B cell (primary cell): ENCODE measurements around the gene NAV2. TPM values are rescaled to one million over a fixed set of nuclear protein-coding genes. Genes with fewer than 3 reads are reported as not detected.

ENCODE experiments used
- ATAC-seq: fragments of 200-7000 bp; cut with Tn5 transposase; one replicate; pipeline ENCODE4 v1.10.0; 2021; ENCODE audit warnings: low read depth, mild to moderate bottlenecking, moderate number of reproducible peaks, moderate library complexity
- CTCF ChIA-PET: fragments of 350-600 bp; sonication (Branson Sonifier 250); formaldehyde crosslinking; loops from one replicate; lab custom pipeline; 2021; ENCODE audit warnings: antibody characterized with exemption, inconsistent platforms; lab: Charles Lee
- POLR2A ChIA-PET: fragments of 350-600 bp; sonication (Branson Sonifier 250); formaldehyde crosslinking; loops from one replicate; lab custom pipeline; 2021; ENCODE audit warnings: antibody characterized with exemption; lab: Charles Lee
- DNase-seq: peaks from one replicate; pipeline ENCODE4 v3.0.0; 2013
- H2AFZ ChIP-seq: 2 replicates; pipeline ENCODE4 v1.6.1; 2012; ENCODE audit warnings: mild to moderate bottlenecking, low read depth, low read length; ENCODE audit not compliant: insufficient read depth, poor library complexity, severe bottlenecking
- H3K27ac ChIP-seq, 2 donors: 1 replicate in 1 of 2; 2 replicates in 1 of 2; pipeline ENCODE4 v1.5.1; 2012 to 2013; ENCODE audit warnings: low read length in 2 of 2, mild to moderate bottlenecking in 2 of 2, moderate library complexity in 1 of 2
- H3K27me3 ChIP-seq, 4 experiments: fragments of 200-600 bp in 1 of 4; sonication (generic) in 1 of 4; replicated peaks in 1 of 4; 1 replicate in 2 of 4; 2 replicates in 2 of 4; pipeline versions ENCODE4 v1.6.1 to v1.7.0; 2013 to 2016; ENCODE audit warnings: low read length in 3 of 4, mild to moderate bottlenecking in 2 of 4, mixed read lengths in 1 of 4, moderate library complexity in 1 of 4; ENCODE audit not compliant: insufficient read depth in 4 of 4, control insufficient read depth in 3 of 4; ENCODE audit errors: control extremely low read depth in 1 of 4
- H3K36me3 ChIP-seq, 2 experiments: replicated peaks in 1 of 2; 1 replicate in 1 of 2; 2 replicates in 1 of 2; pipeline versions ENCODE4 v1.6.1 to v1.7.1; 2013; ENCODE audit warnings: low read length in 1 of 2; ENCODE audit not compliant: insufficient read depth in 2 of 2, control insufficient read depth in 1 of 2; ENCODE audit errors: control extremely low read depth in 1 of 2, extremely low read depth in 1 of 2
- H3K4me1 ChIP-seq, 2 donors: fragments of 200-600 bp in 1 of 2; sonication (generic) in 1 of 2; 1 replicate in 1 of 2; 2 replicates in 1 of 2; pipeline versions ENCODE4 v1.5.1 to v1.6.1; 2013 to 2017; ENCODE audit warnings: low read length in 2 of 2; ENCODE audit not compliant: control insufficient read depth in 2 of 2, insufficient read depth in 2 of 2
- H3K4me2 ChIP-seq: replicated peaks from 2 replicates; pipeline ENCODE3; 2012; ENCODE audit warnings: mild to moderate bottlenecking, low read depth, low read length; ENCODE audit not compliant: poor library complexity, severe bottlenecking
- H3K4me3 ChIP-seq, 5 experiments: fragments of 200-600 bp in 1 of 5; sonication (generic) in 1 of 5; 1 replicate in 3 of 5; 2 replicates in 2 of 5; pipeline versions ENCODE4 v1.5.1 to v1.7.0; 2011 to 2016; ENCODE audit warnings: low read length in 4 of 5, mild to moderate bottlenecking in 4 of 5, low read depth in 2 of 5, control low read depth in 1 of 5, moderate library complexity in 1 of 5; ENCODE audit not compliant: insufficient read depth in 1 of 5; ENCODE audit errors: control extremely low read depth in 1 of 5, extremely low read depth in 1 of 5
- H3K79me2 ChIP-seq: fragments of 200-600 bp; sonication (generic); one replicate; pipeline ENCODE4 v1.6.0; 2016; ENCODE audit warnings: low read length; ENCODE audit not compliant: control insufficient read depth, insufficient read depth
- H3K9ac ChIP-seq: fragments of 200-600 bp; sonication (generic); 2 replicates; pipeline ENCODE4 v1.6.1; 2017; ENCODE audit warnings: mild to moderate bottlenecking, low read length, moderate library complexity
- H3K9me3 ChIP-seq, 3 donors: one replicate each; pipeline versions ENCODE4 v1.6.1 to v1.7.1; 2013; ENCODE audit warnings: low read length in 2 of 3; ENCODE audit not compliant: control insufficient read depth in 2 of 3, insufficient read depth in 1 of 3; ENCODE audit errors: control extremely low read depth in 1 of 3
- H4K20me1 ChIP-seq: 2 replicates; pipeline ENCODE4 v1.6.0; 2012; ENCODE audit warnings: mild to moderate bottlenecking, low read length; ENCODE audit not compliant: insufficient read depth, control insufficient read depth, poor library complexity, severe bottlenecking
- H3K27ac Mint-ChIP-seq: one replicate; pipeline ENCODE4 v1.8.0; 2021; ENCODE audit warnings: mixed read lengths
- H3K27me3 Mint-ChIP-seq: one replicate; pipeline ENCODE4 v1.8.0; 2021; ENCODE audit warnings: mixed read lengths
- H3K4me1 Mint-ChIP-seq: one replicate; pipeline ENCODE4 v1.8.0; 2021; ENCODE audit warnings: mixed read lengths
- H3K4me3 Mint-ChIP-seq: one replicate; pipeline ENCODE4 v1.8.0; 2021; ENCODE audit warnings: mixed read lengths
- H3K9me3 Mint-ChIP-seq: one replicate; pipeline ENCODE4 v1.8.0; 2022; ENCODE audit warnings: mixed read lengths; ENCODE audit not compliant: insufficient read depth
- CTCF ChIP-seq: fragments of 200-600 bp; IDR thresholded peaks from one replicate; pipeline ENCODE4 v1.8.0; 2022; ENCODE audit warnings: antibody characterized with exemption, mild to moderate bottlenecking
- EZH2 ChIP-seq: IDR thresholded peaks from 2 replicates; pipeline ENCODE4 v1.6.1; 2012; ENCODE audit warnings: borderline replicate concordance, low read depth, mild to moderate bottlenecking, moderate library complexity, low read length; ENCODE audit not compliant: insufficient read depth, poor library complexity, severe bottlenecking
- WGBS: methylation state at CpG from one replicate; pipeline ENCODE4 v1.1.5; 2013; ENCODE audit warnings: missing lambda C conversion rate; ENCODE audit not compliant: insufficient coverage; 5-methylcytosine and 5-hydroxymethylcytosine counted together
- intact Hi-C: fragments of 100-400 bp; cut with micrococcal nuclease; formaldehyde crosslinking; loops from one replicate; pipeline ENCODE4 v1.10.0; 2022
- polyA plus RNA-seq: library from polyadenylated mRNA; depleted of rRNA; stranded (reverse); fragments of >200 nt; gene quantifications from 2 replicates; pipeline ENCODE4 v1.2.3, GENCODE V29; 2012
- total RNA-seq, 2 donors: library from RNA; stranded (reverse); fragments of 120-200 nt in 1 of 2; gene quantifications; 1 replicate in 1 of 2; 2 replicates in 1 of 2; pipeline versions ENCODE4 v1.2.3 to v1.2.4, GENCODE V29; 2013 to 2022

NAV2 gene
- total and polyA plus RNA-seq, 2 donors (not counting 1 experiment from before 2014, with no cell fraction given), result 0.82 to 22.2 TPM

GRCh38 chr11:20056109-20056949 lies 343.7 kb downstream of the NAV2 start:
- H3K27me3 Mint-ChIP-seq, result no peaks in the 10 kb centered on the region
- DNase-seq (no peak), ATAC-seq (no peak)
- no peaks in the 10 kb centered on the region for H4K20me1 ChIP-seq
- H3K4me3 ChIP-seq, result no peak overlapping the region
- CTCF ChIA-PET, result interaction anchor here (0.6 to 1.7 kb wide), 2 partner anchors 14 to 59 kb away, joined by 3 to 4 read pairs; no protein-coding TSS in a partner anchor
- no peak overlapping the region for H3K4me2 ChIP-seq
- no peak overlapping the region for H3K9ac ChIP-seq
- TF ChIP-seq EZH2, result no peak
- no peak for TF ChIP-seq CTCF
- H3K4me1 ChIP-seq, result no peaks in the 10 kb centered on the region
- H3K4me1 Mint-ChIP-seq, result no peaks in the 10 kb centered on the region
- no peaks in the 10 kb centered on the region for H3K27me3 ChIP-seq
- intact Hi-C loops, result no loop called here
- 100% methylated on average over 3 of the region's 8 CpGs for WGBS
- H2AFZ ChIP-seq, result no peak overlapping the region
- no peaks in the 10 kb centered on the region for H3K9me3 ChIP-seq
- no peak overlapping the region for H3K4me3 Mint-ChIP-seq
- no peaks in the 10 kb centered on the region for H3K9me3 Mint-ChIP-seq
- no peaks in the 10 kb centered on the region for H3K79me2 ChIP-seq
- H3K27ac ChIP-seq, result no peak overlapping the region
- POLR2A ChIA-PET, result no interaction called here
- no peak overlapping the region for H3K27ac Mint-ChIP-seq
- H3K36me3 ChIP-seq, result no peaks in the 10 kb centered on the region
